ENCODE measurements around the gene SFMBT1. TPM values are rescaled to one million over a fixed set of nuclear protein-coding genes. Genes with fewer than 3 reads are reported as not detected.
A peak's percentile ranks its signal among the peaks of the same experiment; 100 is the strongest.

The SFMBT1 gene
- total and polyA plus RNA-seq, 2 of the 8 experiments (the other 6 are each of a cell fraction or from before 2014, with no cell fraction given), result 8.1 to 16.8 TPM

- H3K79me2 ChIP-seq (ENCODE audit: control insufficient read depth in 1 of 2, insufficient read depth in 2 of 2, low read length in 2 of 2), result peaks cover 0 to 37% of the 10 kb centered on the region in 2 experiments; a peak in 2 of 4 replicates
- peaks cover 1 to 9% of the 10 kb centered on the region in 2 experiments for H4K20me1 ChIP-seq (replicated peaks in 1 of 2; ENCODE audit: control insufficient read depth in 1 of 2, insufficient read depth in 2 of 2, low read length in 2 of 2)
Observed at GRCh38 chr3:52892290-52892624, 153.6 kb downstream of the SFMBT1 start.

More at GRCh38 chr3:52892290-52892624, 153.6 kb downstream of the SFMBT1 start:
- Histone ChIP-seq H3K27me3 (replicated peaks in 1 of 4; ENCODE audit: control insufficient read depth in 3 of 4, extremely low read depth in 1 of 4, insufficient read depth in 3 of 4, low read length in 3 of 4) (no peaks in the 10 kb centered on the region), H3K4me3 (ENCODE audit: extremely low read depth in 1 of 4, insufficient read depth in 2 of 4, low read depth in 3 of 4, low read length in 4 of 4) (no peak overlapping the region), H2BK12ac (ENCODE audit: low read depth, low read length) (no peak overlapping the region), H3K4ac (replicated peaks; ENCODE audit: insufficient read length, low read depth, low read length) (no peak overlapping the region), H3K36me3 (ENCODE audit: control insufficient read depth in 2 of 4, insufficient read depth in 4 of 4, low read length in 3 of 4) (0 out of 8 replicates have a peak, but pooled peaks cover 0 to 2% (median 0%) of the 10 kb centered on the region in 4 experiments), H4K8ac (ENCODE audit: extremely low read depth, insufficient read depth, low read length) (no peak overlapping the region), H2BK20ac (ENCODE audit: low read length) (no peak overlapping the region), H2BK120ac (replicated peaks; ENCODE audit: low read depth, low read length) (no peak overlapping the region), H3K14ac (ENCODE audit: insufficient read length) (no peak overlapping the region), H3K23ac (ENCODE audit: insufficient read length) (no peak overlapping the region), H3K9me3 (ENCODE audit: insufficient read depth in 2 of 2, low read depth in 1 of 2, low read length in 1 of 2) (no peaks in the 10 kb centered on the region), H3K4me1 (replicated peaks in 1 of 4; ENCODE audit: control insufficient read depth in 3 of 4, insufficient read depth in 4 of 4, low read length in 3 of 4) (peaks cover 0 to 3% (median 1%) of the 10 kb centered on the region in 4 experiments; a peak in 2 of 7 replicates), H3K23me2 (ENCODE audit: low read depth, low read length) (peaks cover 6% of the 10 kb centered on the region), H4K91ac (replicated peaks; ENCODE audit: insufficient read length, low read length) (no peak overlapping the region), H2AFZ (ENCODE audit: low read length) (no peak overlapping the region), H3K79me1 (ENCODE audit: low read depth, low read length) (0 out of 2 replicates have a peak, but pooled peaks cover 2% of the 10 kb centered on the region), H2AK5ac (ENCODE audit: low read depth, low read length) (no peak overlapping the region), H3K18ac (ENCODE audit: extremely low read depth, low read length) (no peak overlapping the region), H3K56ac (replicated peaks; ENCODE audit: insufficient read length, low read depth, low read length) (no peak overlapping the region), H2BK15ac (ENCODE audit: low read length) (no peak overlapping the region), H4K5ac (ENCODE audit: insufficient read length, low read depth, low read length) (no peak overlapping the region), H3K4me2 (ENCODE audit: insufficient read depth in 1 of 2, low read depth in 2 of 2, low read length in 2 of 2) (no peak overlapping the region), H3K27ac (ENCODE audit: low read depth, low read length) (no peak overlapping the region), H3K9ac (replicated peaks in 1 of 4; ENCODE audit: extremely low read depth in 1 of 4, low read depth in 3 of 4, low read length in 3 of 4) (no peak overlapping the region), H2BK5ac (ENCODE audit: low read depth, low read length) (no peak overlapping the region)
- POLR2A ChIA-PET (ENCODE audit: partially characterized antibody), result no interaction called here
- FAIRE-seq (no peak), DNase-seq (ENCODE audit: low read depth in 1 of 2, low spot score in 2 of 2) (no peak)
- CTCF ChIA-PET (ENCODE audit: partially characterized antibody), result interaction anchor here (1.0 to 2.3 kb wide), 4 partner anchors 11 to 44 kb away, joined by 3 to 11 read pairs (median 6); no protein-coding TSS in a partner anchor
- no peak for TF ChIP-seq RFX5 (IDR thresholded peaks at IDR 0.05; ENCODE audit: borderline replicate concordance, low read depth, low read length)
- TF ChIP-seq, protein P1, sequence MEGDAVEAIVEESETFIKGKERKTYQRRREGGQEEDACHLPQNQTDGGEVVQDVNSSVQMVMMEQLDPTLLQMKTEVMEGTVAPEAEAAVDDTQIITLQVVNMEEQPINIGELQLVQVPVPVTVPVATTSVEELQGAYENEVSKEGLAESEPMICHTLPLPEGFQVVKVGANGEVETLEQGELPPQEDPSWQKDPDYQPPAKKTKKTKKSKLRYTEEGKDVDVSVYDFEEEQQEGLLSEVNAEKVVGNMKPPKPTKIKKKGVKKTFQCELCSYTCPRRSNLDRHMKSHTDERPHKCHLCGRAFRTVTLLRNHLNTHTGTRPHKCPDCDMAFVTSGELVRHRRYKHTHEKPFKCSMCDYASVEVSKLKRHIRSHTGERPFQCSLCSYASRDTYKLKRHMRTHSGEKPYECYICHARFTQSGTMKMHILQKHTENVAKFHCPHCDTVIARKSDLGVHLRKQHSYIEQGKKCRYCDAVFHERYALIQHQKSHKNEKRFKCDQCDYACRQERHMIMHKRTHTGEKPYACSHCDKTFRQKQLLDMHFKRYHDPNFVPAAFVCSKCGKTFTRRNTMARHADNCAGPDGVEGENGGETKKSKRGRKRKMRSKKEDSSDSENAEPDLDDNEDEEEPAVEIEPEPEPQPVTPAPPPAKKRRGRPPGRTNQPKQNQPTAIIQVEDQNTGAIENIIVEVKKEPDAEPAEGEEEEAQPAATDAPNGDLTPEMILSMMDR (IDR thresholded peaks at IDR 0.05; ENCODE audit: control extremely low read depth in 1 of 3, insufficient read depth in 1 of 3, low read depth in 1 of 3, low read length in 3 of 3), result peak in 1 of 3 experiments; percentile 6; a peak in 1 of 4 replicates
- 91% methylated on average over 5 of the region's 5 CpGs; no CpG with 5 or more reads in 1 of the 2 experiments for WGBS, 2 experiments (ENCODE audit: extremely low coverage in 1 of 2, insufficient coverage in 1 of 2, insufficient read length in 1 of 2, insufficient replicate concordance in 2 of 2, low coverage in 1 of 2, low lambda C conversion rate in 2 of 2, missing lambda C conversion rate in 1 of 2)
